ENCODE data around the gene CD36. TPM values are rescaled to one million over a fixed set of nuclear protein-coding genes. Genes with fewer than 3 reads are reported as not detected.

The CD36 gene
- total RNA-seq, 1 donor from 2014 or later = 1.6 TPM

DNA sequence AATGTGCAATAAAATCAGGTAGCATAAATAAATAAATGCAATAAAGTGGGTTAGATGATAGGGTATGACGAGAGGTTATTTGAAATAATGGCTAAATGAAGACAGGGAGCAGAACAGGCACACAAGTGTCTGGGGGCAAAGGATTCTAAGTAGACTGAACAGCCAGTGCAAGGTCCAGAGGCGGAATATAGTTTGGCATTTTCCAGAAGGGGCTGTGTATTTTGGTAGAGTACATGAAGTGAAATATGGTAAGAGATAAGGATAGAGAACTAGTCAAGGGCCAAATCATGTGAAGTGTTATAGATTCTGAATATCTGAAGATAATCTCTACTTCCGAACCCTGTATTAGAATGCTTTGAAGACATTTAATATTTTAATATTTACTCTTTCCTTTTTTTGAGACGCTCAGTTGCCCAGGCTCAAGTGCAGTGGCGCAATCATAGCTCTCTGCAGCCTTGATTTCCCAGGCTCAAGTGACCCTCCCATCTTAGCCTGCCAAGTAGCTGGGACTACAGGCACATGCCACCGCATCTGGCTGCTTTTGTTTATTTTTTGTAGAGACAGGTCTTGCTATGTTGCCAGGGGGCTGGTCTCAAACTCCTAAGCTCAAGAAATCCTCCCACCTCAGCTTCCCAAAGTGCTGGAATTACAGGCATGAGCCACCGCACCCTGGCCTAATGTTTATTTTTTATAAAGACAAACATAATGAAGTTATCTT lies 44.4 kb upstream of the CD36 start:
- H3K36me3 ChIP-seq = no peaks in the 10 kb centered on the region
- H3F3A ChIP-seq (ENCODE audit: low read depth) = no peaks in the 10 kb centered on the region
- H3K4me3 ChIP-seq = no peak overlapping the region
- H3K4me3 Mint-ChIP-seq = no peak overlapping the region
- H3K27ac Mint-ChIP-seq = no peak overlapping the region
- H3K79me2 ChIP-seq (ENCODE audit: low read depth) = no peaks in the 10 kb centered on the region
- no peak overlapping the region for H3K4me2 ChIP-seq
- H3K9me3 ChIP-seq (ENCODE audit: low read depth) = no peaks in the 10 kb centered on the region
- H3K4me1 ChIP-seq = no peaks in the 10 kb centered on the region
- no peak overlapping the region for H3K9ac ChIP-seq
- no peaks in the 10 kb centered on the region for H3K4me1 Mint-ChIP-seq
- H2AFZ ChIP-seq (replicated peaks) = no peak overlapping the region
- no peaks in the 10 kb centered on the region for H3K27me3 ChIP-seq
- DNase-seq (ENCODE audit: low spot score) = no peak
- H3K27ac ChIP-seq = no peak overlapping the region
- no peaks in the 10 kb centered on the region for H3K36me3 Mint-ChIP-seq
- H3K9me3 Mint-ChIP-seq = no peaks in the 10 kb centered on the region
- TF ChIP-seq EZH2phosphoT487 (IDR thresholded peaks at IDR 0.05) = no peak
- TF ChIP-seq, protein P1, sequence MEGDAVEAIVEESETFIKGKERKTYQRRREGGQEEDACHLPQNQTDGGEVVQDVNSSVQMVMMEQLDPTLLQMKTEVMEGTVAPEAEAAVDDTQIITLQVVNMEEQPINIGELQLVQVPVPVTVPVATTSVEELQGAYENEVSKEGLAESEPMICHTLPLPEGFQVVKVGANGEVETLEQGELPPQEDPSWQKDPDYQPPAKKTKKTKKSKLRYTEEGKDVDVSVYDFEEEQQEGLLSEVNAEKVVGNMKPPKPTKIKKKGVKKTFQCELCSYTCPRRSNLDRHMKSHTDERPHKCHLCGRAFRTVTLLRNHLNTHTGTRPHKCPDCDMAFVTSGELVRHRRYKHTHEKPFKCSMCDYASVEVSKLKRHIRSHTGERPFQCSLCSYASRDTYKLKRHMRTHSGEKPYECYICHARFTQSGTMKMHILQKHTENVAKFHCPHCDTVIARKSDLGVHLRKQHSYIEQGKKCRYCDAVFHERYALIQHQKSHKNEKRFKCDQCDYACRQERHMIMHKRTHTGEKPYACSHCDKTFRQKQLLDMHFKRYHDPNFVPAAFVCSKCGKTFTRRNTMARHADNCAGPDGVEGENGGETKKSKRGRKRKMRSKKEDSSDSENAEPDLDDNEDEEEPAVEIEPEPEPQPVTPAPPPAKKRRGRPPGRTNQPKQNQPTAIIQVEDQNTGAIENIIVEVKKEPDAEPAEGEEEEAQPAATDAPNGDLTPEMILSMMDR (IDR thresholded peaks at IDR 0.05) = no peak
- TF ChIP-seq EZH2 (IDR thresholded peaks at IDR 0.05) = no peak
- no peaks in the 10 kb centered on the region for H3K27me3 Mint-ChIP-seq (ENCODE audit: insufficient read depth, low read depth)
- H4K20me1 ChIP-seq (ENCODE audit: low read depth) = no peaks in the 10 kb centered on the region

DNA sequence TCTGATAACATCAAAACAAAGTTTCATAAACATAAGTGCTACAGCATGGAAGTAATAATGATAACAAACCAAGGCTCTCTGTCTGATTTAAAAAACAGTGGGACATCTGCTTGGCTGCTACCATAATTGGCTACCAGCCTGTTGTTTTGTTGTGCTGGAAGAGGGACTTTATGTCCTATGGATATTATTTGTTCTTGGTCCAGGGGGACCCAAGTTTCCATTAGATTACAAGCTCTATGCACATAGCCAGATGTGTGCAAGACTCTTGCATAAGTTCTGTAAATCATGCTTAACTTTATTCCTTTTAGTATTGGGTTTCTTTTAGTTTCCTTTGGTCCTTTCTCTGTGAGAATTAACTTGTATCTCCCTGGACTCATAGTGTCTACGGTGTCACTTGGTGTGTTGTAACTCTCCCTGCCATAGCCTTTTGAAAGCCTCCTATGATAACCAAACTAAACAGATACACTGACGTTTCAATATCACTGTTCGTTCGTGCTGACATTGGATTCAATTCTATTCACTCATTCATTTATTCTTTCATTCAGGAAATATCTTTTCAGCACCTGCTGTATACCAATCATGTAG lies 41.4 kb upstream of the CD36 start:
- H3K27ac Mint-ChIP-seq = no peak overlapping the region
- Histone ChIP-seq H2AFZ (replicated peaks) (no peak overlapping the region), H3K4me2 (no peak overlapping the region), H3K27me3 (no peaks in the 10 kb centered on the region), H3F3A (ENCODE audit: low read depth) (no peaks in the 10 kb centered on the region), H3K4me1 (no peaks in the 10 kb centered on the region), H3K79me2 (ENCODE audit: low read depth) (no peaks in the 10 kb centered on the region), H4K20me1 (ENCODE audit: low read depth) (no peaks in the 10 kb centered on the region), H3K9me3 (ENCODE audit: low read depth) (no peaks in the 10 kb centered on the region), H3K9ac (no peak overlapping the region), H3K4me3 (no peak overlapping the region), H3K27ac (no peak overlapping the region), H3K36me3 (no peaks in the 10 kb centered on the region)
- DNase-seq (ENCODE audit: low spot score) = no peak
- H3K36me3 Mint-ChIP-seq = no peaks in the 10 kb centered on the region
- no peaks in the 10 kb centered on the region for H3K27me3 Mint-ChIP-seq (ENCODE audit: insufficient read depth, low read depth)
- H3K9me3 Mint-ChIP-seq = no peaks in the 10 kb centered on the region
- no peaks in the 10 kb centered on the region for H3K4me1 Mint-ChIP-seq
- TF ChIP-seq, protein P1 (IDR thresholded peaks at IDR 0.05) = no peak
- TF ChIP-seq EZH2 (IDR thresholded peaks at IDR 0.05) = no peak
- TF ChIP-seq EZH2phosphoT487 (IDR thresholded peaks at IDR 0.05) = no peak
- no peak overlapping the region for H3K4me3 Mint-ChIP-seq

DNA sequence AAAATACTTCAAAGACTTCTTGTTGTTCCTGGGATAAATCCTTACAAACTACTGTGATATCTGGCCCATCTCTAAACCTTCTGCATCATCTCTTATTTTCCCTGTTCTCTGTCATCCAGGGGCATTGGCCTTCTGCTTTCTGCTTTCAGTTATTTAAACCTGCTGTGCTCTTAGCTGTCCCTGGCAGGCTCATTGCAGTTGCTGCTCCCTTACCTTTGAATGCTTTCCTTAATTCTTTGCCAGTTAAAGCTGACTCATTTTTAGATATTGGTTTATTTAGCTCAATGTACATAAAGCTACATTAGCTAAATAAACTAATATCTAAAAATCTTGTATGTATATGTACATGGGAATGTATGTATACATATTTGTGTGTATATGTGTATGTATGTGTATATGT lies 40.6 kb upstream of the CD36 start:
- Histone ChIP-seq H3K4me1 (no peaks in the 10 kb centered on the region), H3K9me3 (ENCODE audit: low read depth) (no peaks in the 10 kb centered on the region), H3K27me3 (no peaks in the 10 kb centered on the region), H3K9ac (no peak overlapping the region), H3K36me3 (no peaks in the 10 kb centered on the region), H3K79me2 (ENCODE audit: low read depth) (no peaks in the 10 kb centered on the region), H4K20me1 (ENCODE audit: low read depth) (no peaks in the 10 kb centered on the region), H3K4me2 (no peak overlapping the region), H3K27ac (no peak overlapping the region), H3K4me3 (no peak overlapping the region), H3F3A (ENCODE audit: low read depth) (no peaks in the 10 kb centered on the region), H2AFZ (replicated peaks) (no peak overlapping the region)
- DNase-seq (ENCODE audit: low spot score) = no peak
- TF ChIP-seq EZH2 (IDR thresholded peaks at IDR 0.05) = no peak
- TF ChIP-seq, protein P1 (IDR thresholded peaks at IDR 0.05) = no peak
- no peak for TF ChIP-seq EZH2phosphoT487 (IDR thresholded peaks at IDR 0.05)
- H3K36me3 Mint-ChIP-seq = no peaks in the 10 kb centered on the region
- H3K4me3 Mint-ChIP-seq = no peak overlapping the region
- no peaks in the 10 kb centered on the region for H3K27me3 Mint-ChIP-seq (ENCODE audit: insufficient read depth, low read depth)
- H3K4me1 Mint-ChIP-seq = no peaks in the 10 kb centered on the region
- no peak overlapping the region for H3K27ac Mint-ChIP-seq
- no peaks in the 10 kb centered on the region for H3K9me3 Mint-ChIP-seq
